ENCODE data around the gene CAPN1.
"Not testable (repeated sequence)": the region's sequence is repeated elsewhere in the genome, so short reads cannot be mapped to it uniquely, and the experiment has no call there.

Gene CAPN1

DNA sequence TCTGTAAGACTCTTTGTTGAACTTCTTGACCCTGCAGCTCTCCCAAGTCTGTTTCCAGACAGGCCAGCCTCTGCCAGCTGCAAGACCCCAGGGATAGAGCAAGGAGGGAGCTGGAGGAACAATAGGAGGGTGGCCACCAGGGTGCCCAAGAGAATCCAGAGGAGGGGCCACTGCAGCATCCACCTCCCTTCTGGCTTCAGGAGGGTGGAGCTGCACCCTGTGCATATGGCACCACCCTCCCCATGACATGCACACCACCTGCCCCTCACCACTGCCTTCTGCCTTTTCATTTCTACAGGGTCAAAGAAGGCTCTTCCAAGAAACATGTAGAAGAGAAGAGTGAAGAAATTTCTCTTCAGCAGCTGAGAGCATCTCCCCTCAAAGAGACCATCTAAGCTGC is 60.0 kb downstream of the CAPN1 start:
- Histone ChIP-seq H3K36me3 (ENCODE audit: control insufficient read depth, insufficient read depth, low read length) (no peaks in the 10 kb centered on the region), H3K9ac (ENCODE audit: low read length) (no peak overlapping the region), H3K27ac (ENCODE audit: low read depth, low read length) (no peak overlapping the region)

DNA sequence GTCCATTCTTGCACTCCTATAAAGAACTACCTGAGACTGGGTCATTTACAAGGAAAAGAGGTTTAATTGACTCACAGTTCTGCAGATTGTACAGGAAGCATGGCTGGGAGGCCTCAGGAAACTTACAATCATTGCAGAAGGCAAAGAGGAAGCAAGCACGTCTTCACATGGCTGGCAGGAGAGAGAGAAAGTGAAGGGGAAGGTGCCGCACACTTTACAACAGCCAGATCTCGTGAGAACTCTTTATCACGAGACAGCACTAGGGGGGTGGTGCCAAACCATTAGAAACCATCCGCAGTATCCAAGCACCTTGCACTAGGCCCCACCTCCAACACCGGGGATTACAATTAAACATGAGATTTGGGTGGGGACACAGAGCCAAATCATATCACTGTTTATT is 60.7 kb downstream of the CAPN1 start:
- no peak overlapping the region for H3K9ac ChIP-seq (ENCODE audit: low read length)

More for the DNA sequence above, 60.0 kb downstream of the CAPN1 start:
- Histone ChIP-seq H3K4me3 (ENCODE audit: low read length) (no peak overlapping the region), H3K27me3 (ENCODE audit: control insufficient read depth, insufficient read depth, low read length) (no peaks in the 10 kb centered on the region), H3K4me1 (ENCODE audit: control insufficient read depth, insufficient read depth, low read length) (no peaks in the 10 kb centered on the region)

DNA sequence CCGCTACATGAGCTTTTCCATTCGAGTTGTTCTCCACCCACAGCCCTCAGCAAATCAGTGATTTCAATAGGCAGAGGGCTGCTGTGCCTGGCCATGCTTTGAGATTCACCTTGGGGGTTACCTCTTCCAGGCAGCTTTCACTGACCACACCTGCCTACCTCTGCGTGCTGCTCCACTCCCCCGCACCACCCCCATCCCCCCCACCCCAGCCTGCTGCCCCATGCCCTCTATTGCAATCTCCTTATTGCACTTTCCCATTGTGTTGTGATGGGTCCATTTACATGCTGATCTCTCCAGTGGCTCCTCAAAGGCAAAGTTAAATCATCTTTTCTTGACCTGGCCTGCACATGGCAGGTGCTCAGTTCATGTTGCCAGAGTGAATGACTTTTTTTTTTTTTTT is 62.1 kb downstream of the CAPN1 start:
- Histone ChIP-seq H3K27ac (ENCODE audit: low read depth, low read length) (no peak overlapping the region), H3K4me1 (ENCODE audit: control insufficient read depth, insufficient read depth, low read length) (no peaks in the 10 kb centered on the region), H3K9ac (ENCODE audit: low read length) (no peak overlapping the region), H3K4me3 (ENCODE audit: low read length) (no peak overlapping the region), H3K36me3 (ENCODE audit: control insufficient read depth, insufficient read depth, low read length) (no peaks in the 10 kb centered on the region), H3K27me3 (ENCODE audit: control insufficient read depth, insufficient read depth, low read length) (no peaks in the 10 kb centered on the region)

More for the DNA sequence above, 60.7 kb downstream of the CAPN1 start:
- Histone ChIP-seq H3K4me1 (ENCODE audit: control insufficient read depth, insufficient read depth, low read length) (no peaks in the 10 kb centered on the region), H3K27me3 (ENCODE audit: control insufficient read depth, insufficient read depth, low read length) (no peaks in the 10 kb centered on the region), H3K36me3 (ENCODE audit: control insufficient read depth, insufficient read depth, low read length) (no peaks in the 10 kb centered on the region), H3K4me3 (ENCODE audit: low read length) (no peak overlapping the region), H3K27ac (ENCODE audit: low read depth, low read length) (no peak overlapping the region)

DNA sequence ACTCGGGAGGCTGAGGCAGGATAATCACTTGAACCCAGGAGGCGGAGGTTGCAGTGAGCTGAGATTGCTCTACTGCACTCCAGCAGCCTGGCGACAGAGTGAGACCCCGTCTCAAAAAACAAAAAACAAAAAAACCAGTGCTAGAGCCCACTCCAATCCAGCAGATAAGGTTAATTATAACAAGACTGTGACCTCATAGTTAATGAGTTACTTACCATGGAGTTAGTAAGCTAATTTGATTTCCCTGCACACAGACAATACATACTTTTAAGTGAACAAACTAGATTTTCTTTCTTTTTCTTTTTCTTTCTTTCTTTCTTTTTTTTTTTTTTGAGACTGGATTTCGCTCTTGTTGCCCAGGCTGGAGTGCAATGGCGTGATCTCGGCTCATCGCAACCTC is 63.3 kb downstream of the CAPN1 start:
- not testable (repeated sequence) for H3K4me3 ChIP-seq (ENCODE audit: low read length); H3K4me1 ChIP-seq (ENCODE audit: control insufficient read depth, insufficient read depth, low read length); H3K27ac ChIP-seq (ENCODE audit: low read depth, low read length); H3K36me3 ChIP-seq (ENCODE audit: control insufficient read depth, insufficient read depth, low read length); H3K27me3 ChIP-seq (ENCODE audit: control insufficient read depth, insufficient read depth, low read length); H3K9ac ChIP-seq (ENCODE audit: low read length)

DNA sequence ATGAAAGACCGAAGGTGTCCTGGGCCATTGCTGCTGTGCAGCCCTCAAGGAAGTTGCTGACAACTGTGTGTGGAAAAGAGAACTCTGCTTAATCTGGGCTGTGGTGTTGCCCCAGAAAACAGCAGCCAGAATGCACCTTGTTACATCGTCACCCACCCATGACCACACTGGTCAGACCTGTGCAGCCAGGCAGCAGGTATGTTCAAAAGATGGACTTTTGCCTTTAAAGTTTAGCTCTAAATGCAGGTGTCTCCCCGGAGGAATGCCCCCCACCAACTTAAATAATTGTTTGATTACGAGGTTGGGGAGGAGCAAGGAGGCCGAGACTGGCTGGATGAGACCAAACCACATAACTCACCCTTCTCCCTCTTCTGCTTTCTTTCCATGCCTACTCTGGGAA is 64.8 kb downstream of the CAPN1 start:
- no peaks in the 10 kb centered on the region for H3K27me3 ChIP-seq (ENCODE audit: control insufficient read depth, insufficient read depth, low read length)
- no peaks in the 10 kb centered on the region for H3K4me1 ChIP-seq (ENCODE audit: control insufficient read depth, insufficient read depth, low read length)
- no peak overlapping the region for H3K27ac ChIP-seq (ENCODE audit: low read depth, low read length)
- H3K9ac ChIP-seq (ENCODE audit: low read length), result no peak overlapping the region
- no peak overlapping the region for H3K4me3 ChIP-seq (ENCODE audit: low read length)
- no peaks in the 10 kb centered on the region for H3K36me3 ChIP-seq (ENCODE audit: control insufficient read depth, insufficient read depth, low read length)

DNA sequence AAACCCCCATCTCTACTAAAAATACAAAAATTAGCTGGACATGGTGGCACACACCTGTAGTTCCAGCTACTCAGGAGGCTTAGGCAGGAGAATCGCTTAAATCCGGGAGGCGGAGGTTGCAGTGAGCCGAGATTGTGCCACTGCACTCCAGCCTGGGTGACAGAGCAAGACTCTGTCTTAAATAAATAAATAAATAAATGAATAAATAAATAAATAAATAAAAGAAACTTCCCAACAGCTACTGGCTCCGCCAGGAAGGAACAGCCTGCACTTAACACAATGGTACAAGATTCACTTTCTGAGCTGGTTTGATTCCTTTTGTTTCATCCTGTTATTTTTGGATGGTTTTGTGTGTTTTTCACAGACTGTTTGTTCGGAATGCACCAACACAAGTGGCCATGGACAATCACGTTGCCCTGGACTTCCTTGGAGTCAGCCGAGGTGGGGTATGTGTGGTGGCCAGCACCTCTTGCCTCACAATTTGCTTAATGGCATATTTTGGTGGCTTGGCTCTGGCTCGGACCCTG is 66.5 kb downstream of the CAPN1 start:
- not testable (repeated sequence) for H3K4me3 ChIP-seq (ENCODE audit: low read length); H3K4me1 ChIP-seq (ENCODE audit: control insufficient read depth, insufficient read depth, low read length); H3K27me3 ChIP-seq (ENCODE audit: control insufficient read depth, insufficient read depth, low read length); H3K36me3 ChIP-seq (ENCODE audit: control insufficient read depth, insufficient read depth, low read length); H3K9ac ChIP-seq (ENCODE audit: low read length); H3K27ac ChIP-seq (ENCODE audit: low read depth, low read length)

DNA sequence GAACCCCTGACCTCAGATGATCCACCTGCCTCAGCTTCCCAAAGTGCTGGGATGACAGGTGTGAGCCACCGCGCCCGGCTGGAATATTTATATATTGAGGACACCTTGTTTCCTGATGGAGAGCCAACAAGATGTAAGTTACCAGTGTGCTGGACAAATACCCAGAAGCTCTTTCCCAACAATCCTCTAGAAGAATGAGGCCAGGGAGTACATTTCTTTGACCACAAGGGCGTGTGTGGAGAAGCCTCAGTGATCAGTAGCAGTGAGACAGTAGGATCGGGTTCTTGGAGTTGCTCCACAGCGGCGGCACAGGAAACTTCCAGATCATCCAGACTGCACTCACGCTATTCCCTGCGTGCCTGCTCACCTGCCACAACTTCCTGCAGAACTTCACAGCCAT is 69.7 kb downstream of the CAPN1 start:
- Histone ChIP-seq H3K27ac (ENCODE audit: low read depth, low read length) (no peak overlapping the region), H3K4me3 (ENCODE audit: low read length) (no peak overlapping the region), H3K9ac (ENCODE audit: low read length) (no peak overlapping the region), H3K27me3 (ENCODE audit: control insufficient read depth, insufficient read depth, low read length) (no peaks in the 10 kb centered on the region), H3K36me3 (ENCODE audit: control insufficient read depth, insufficient read depth, low read length) (no peaks in the 10 kb centered on the region), H3K4me1 (ENCODE audit: control insufficient read depth, insufficient read depth, low read length) (no peaks in the 10 kb centered on the region)

DNA sequence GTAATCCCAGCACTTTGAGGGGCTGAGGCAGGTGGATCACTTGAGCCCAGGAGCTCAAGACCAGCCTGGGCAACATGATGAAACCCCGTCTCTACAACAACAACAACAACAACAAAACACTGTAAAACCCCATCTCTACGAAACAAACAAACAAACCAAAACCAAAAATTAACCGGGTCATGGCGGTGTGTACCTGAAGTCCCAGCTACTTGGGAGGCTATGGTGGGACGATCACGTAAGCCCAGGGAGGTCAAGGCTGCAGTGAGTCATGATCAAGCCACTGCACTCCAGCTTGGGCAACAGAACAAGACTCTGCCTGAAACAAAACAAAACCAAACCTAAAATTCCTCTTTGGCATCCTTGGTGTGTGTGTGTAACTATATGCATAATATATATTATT is 73.0 kb downstream of the CAPN1 start:
- Histone ChIP-seq H3K27me3 (ENCODE audit: control insufficient read depth, insufficient read depth, low read length) (no peaks in the 10 kb centered on the region), H3K36me3 (ENCODE audit: control insufficient read depth, insufficient read depth, low read length) (no peaks in the 10 kb centered on the region), H3K9ac (ENCODE audit: low read length) (no peak overlapping the region), H3K4me3 (ENCODE audit: low read length) (no peak overlapping the region), H3K27ac (ENCODE audit: low read depth, low read length) (no peak overlapping the region), H3K4me1 (ENCODE audit: control insufficient read depth, insufficient read depth, low read length) (no peaks in the 10 kb centered on the region)

DNA sequence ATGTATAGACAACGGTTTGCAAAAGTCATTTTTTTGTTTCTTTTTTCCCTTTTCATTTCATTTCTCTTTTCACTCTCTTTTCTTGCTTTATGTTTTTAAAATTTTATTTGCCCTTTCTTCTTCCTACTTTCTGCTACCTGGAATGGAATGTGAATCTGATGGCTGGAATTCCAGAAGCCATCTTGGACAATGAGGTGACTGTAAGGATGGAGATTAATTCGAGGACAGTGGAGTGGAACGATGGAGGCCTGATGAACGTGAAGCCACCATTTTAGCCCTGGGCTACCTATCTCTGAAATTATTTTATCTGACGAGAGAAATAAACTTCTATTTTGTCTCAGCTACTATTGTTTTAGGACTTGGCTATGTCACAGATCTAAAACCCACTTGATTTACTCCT is 77.3 kb downstream of the CAPN1 start:
- H3K36me3 ChIP-seq (ENCODE audit: control insufficient read depth, insufficient read depth, low read length), result no peaks in the 10 kb centered on the region
- no peaks in the 10 kb centered on the region for H3K27me3 ChIP-seq (ENCODE audit: control insufficient read depth, insufficient read depth, low read length)
- H3K4me1 ChIP-seq (ENCODE audit: control insufficient read depth, insufficient read depth, low read length), result peaks cover 9% of the 10 kb centered on the region
- no peak overlapping the region for H3K4me3 ChIP-seq (ENCODE audit: low read length)
- H3K9ac ChIP-seq (ENCODE audit: low read length), result no peak overlapping the region
- H3K27ac ChIP-seq (ENCODE audit: low read depth, low read length), result no peak overlapping the region

DNA sequence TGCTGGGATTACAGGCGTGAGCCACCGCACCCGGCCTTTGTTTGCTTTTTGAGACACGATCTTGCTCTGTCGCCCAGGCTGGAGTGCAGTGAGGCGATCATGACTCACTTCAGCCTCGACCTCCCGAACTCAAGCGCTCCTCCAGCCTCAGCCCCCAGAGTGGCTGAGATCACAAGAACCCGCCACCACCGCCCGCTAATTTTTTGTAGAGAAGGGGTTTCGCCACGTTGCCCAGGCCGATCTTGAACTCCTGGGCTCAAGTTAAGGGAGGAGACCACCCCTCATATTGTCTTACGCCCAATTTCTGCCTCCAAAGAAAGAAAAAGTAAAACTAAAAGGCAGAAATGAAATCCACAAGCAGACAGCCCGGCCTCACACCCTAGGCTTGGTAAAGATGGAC is 78.6 kb downstream of the CAPN1 start:
- H3K27ac ChIP-seq (ENCODE audit: low read depth, low read length), result no peak overlapping the region
- H3K36me3 ChIP-seq (ENCODE audit: control insufficient read depth, insufficient read depth, low read length), result no peaks in the 10 kb centered on the region
- no peak overlapping the region for H3K4me3 ChIP-seq (ENCODE audit: low read length)
- peaks cover 9% of the 10 kb centered on the region for H3K4me1 ChIP-seq (ENCODE audit: control insufficient read depth, insufficient read depth, low read length)
- H3K27me3 ChIP-seq (ENCODE audit: control insufficient read depth, insufficient read depth, low read length), result no peaks in the 10 kb centered on the region
- H3K9ac ChIP-seq (ENCODE audit: low read length), result no peak overlapping the region

DNA sequence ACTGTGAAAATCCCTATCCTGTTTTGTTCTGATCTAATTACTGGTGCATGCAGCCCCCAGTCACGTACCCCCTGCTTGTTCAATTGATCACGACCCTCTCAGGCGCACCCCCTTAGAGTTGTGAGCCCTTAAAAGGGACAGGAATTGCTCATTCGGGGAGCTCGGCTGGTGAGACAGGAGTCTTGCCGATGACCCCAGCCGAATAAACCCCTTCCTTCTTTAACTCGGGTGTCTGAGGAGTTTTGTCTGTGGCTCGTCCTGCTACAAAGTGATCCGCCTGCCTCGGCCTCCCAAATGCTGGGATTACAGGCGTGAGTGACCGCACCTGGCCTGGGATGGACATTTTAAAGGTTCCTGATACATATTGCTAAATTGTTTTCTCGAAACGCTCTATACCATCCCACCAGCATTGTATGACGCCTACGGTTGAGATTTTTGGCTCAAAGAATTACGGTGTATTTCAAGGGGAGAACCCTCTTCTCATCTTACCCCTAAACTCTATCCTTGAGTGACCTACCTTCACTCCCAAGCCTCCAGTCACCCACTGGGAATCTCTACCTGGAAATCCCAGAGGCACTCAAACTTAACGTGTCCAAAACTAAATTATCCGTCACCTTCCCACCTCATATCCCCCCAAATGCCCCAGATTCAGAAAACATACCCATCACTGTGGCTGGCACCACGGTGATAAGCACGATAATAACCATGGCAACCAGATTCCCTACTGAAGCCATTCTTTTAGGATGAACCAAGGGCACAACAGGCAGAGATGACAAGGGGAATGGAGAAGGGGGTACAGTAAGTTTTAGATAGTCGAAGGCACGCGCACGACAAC is 79.2 kb downstream of the CAPN1 start:
- Histone ChIP-seq H3K4me1 (ENCODE audit: control insufficient read depth, insufficient read depth, low read length) (peaks cover 9% of the 10 kb centered on the region), H3K27me3 (ENCODE audit: control insufficient read depth, insufficient read depth, low read length) (no peaks in the 10 kb centered on the region), H3K4me3 (ENCODE audit: low read length) (peak overlapping the region; percentile 76), H3K36me3 (ENCODE audit: control insufficient read depth, insufficient read depth, low read length) (no peaks in the 10 kb centered on the region), H3K9ac (ENCODE audit: low read length) (peak overlapping the region; percentile 64), H3K27ac (ENCODE audit: low read depth, low read length) (peak overlapping the region; percentile 90)

Data from rectal smooth muscle tissue (tissue), 1 donor.